Ishikawa (cell line): ENCODE measurements around the gene CCDC144A.

ENCODE experiments used
- EGR1 ChIP-seq: IDR thresholded peaks from 2 replicates; pipeline ENCODE4 v1.6.1; 2012
- NFIC ChIP-seq: IDR thresholded peaks from 2 replicates; pipeline ENCODE4 v1.6.1; 2012
- TAF1 ChIP-seq: IDR thresholded peaks from 2 replicates; pipeline ENCODE4 v1.6.1; 2012; ENCODE audit warnings: low read depth, mild to moderate bottlenecking
- TF ChIP-seq, protein P1 (sequence below): IDR thresholded peaks from 2 replicates; pipeline ENCODE4 v1.6.1; 2012; ENCODE audit warnings: low read depth, mild to moderate bottlenecking
- TF ChIP-seq, protein P2 (sequence below): IDR thresholded peaks from 2 replicates; pipeline ENCODE4 v1.6.1; 2012
- TF ChIP-seq, protein P3 (sequence below): IDR thresholded peaks from 2 replicates; pipeline ENCODE4 v1.6.1; 2012

DNA sequence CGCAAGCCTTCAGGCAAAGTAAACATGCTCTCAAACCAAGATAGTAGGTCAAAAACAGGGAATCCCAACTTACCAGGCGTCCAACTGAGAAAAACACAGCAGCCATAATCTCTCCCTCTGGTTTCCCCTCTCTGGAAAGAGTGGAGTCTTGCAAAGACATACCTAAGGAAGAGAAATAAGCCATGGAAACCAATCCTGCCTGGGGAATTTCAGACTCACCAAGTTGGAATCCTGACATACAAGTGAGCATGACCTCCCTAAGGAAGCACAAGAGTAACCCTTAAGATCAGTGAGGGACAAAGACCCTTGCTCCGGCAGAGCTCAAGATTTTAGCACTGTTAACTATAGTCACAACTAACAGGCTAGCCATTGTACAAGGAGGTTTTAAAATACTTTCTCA, 40.5 kb upstream of the CCDC144A start:
- TF ChIP-seq, protein P1, sequence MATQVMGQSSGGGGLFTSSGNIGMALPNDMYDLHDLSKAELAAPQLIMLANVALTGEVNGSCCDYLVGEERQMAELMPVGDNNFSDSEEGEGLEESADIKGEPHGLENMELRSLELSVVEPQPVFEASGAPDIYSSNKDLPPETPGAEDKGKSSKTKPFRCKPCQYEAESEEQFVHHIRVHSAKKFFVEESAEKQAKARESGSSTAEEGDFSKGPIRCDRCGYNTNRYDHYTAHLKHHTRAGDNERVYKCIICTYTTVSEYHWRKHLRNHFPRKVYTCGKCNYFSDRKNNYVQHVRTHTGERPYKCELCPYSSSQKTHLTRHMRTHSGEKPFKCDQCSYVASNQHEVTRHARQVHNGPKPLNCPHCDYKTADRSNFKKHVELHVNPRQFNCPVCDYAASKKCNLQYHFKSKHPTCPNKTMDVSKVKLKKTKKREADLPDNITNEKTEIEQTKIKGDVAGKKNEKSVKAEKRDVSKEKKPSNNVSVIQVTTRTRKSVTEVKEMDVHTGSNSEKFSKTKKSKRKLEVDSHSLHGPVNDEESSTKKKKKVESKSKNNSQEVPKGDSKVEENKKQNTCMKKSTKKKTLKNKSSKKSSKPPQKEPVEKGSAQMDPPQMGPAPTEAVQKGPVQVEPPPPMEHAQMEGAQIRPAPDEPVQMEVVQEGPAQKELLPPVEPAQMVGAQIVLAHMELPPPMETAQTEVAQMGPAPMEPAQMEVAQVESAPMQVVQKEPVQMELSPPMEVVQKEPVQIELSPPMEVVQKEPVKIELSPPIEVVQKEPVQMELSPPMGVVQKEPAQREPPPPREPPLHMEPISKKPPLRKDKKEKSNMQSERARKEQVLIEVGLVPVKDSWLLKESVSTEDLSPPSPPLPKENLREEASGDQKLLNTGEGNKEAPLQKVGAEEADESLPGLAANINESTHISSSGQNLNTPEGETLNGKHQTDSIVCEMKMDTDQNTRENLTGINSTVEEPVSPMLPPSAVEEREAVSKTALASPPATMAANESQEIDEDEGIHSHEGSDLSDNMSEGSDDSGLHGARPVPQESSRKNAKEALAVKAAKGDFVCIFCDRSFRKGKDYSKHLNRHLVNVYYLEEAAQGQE = no peak
- TF ChIP-seq EGR1 (no peak), TAF1 (no peak), NFIC (no peak)
- TF ChIP-seq, protein P2, sequence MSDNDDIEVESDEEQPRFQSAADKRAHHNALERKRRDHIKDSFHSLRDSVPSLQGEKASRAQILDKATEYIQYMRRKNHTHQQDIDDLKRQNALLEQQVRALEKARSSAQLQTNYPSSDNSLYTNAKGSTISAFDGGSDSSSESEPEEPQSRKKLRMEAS = no peak
- TF ChIP-seq, protein P3, sequence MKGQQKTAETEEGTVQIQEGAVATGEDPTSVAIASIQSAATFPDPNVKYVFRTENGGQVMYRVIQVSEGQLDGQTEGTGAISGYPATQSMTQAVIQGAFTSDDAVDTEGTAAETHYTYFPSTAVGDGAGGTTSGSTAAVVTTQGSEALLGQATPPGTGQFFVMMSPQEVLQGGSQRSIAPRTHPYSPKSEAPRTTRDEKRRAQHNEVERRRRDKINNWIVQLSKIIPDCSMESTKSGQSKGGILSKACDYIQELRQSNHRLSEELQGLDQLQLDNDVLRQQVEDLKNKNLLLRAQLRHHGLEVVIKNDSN = no peak
